ENCODE data around the gene FAM83G. TPM values are rescaled to one million over a fixed set of nuclear protein-coding genes. Genes with fewer than 3 reads are reported as not detected.

Gene FAM83G
- total RNA-seq, 1 experiment from 2014 or later: 24.3 TPM

- Mint-ChIP-seq H3K27me3 (ENCODE audit: insufficient read depth, unreplicated experiment) (no peaks in the 10 kb centered on the region), H3K27ac (ENCODE audit: unreplicated experiment) (no peak overlapping the region), H3K4me1 (ENCODE audit: low read depth, unreplicated experiment) (peaks cover 20% of the 10 kb centered on the region), H3K4me3 (ENCODE audit: unreplicated experiment) (no peak overlapping the region), H3K9me3 (ENCODE audit: unreplicated experiment) (no peaks in the 10 kb centered on the region), H3K36me3 (ENCODE audit: insufficient read depth, unreplicated experiment) (no peaks in the 10 kb centered on the region)
- POLR2A ChIA-PET: no interaction called here
- Histone ChIP-seq H3K4me1 (peaks cover 11% of the 10 kb centered on the region), H3K36me3 (ENCODE audit: control insufficient read depth, insufficient read depth, low read length) (no peaks in the 10 kb centered on the region), H3K9me3 (no peaks in the 10 kb centered on the region), H3K4me3 (ENCODE audit: low read depth, low read length) (no peak overlapping the region), H3K27me3 (replicated peaks; ENCODE audit: control insufficient read depth, insufficient read depth, low read length) (no peaks in the 10 kb centered on the region)
- DNase-seq: no peak
- BruUV-seq (replicated peaks): no TSS peak
- intact Hi-C loops (cut with micrococcal nuclease; ENCODE audit: unreplicated experiment): no loop called here
- TF ChIP-seq, protein P1, sequence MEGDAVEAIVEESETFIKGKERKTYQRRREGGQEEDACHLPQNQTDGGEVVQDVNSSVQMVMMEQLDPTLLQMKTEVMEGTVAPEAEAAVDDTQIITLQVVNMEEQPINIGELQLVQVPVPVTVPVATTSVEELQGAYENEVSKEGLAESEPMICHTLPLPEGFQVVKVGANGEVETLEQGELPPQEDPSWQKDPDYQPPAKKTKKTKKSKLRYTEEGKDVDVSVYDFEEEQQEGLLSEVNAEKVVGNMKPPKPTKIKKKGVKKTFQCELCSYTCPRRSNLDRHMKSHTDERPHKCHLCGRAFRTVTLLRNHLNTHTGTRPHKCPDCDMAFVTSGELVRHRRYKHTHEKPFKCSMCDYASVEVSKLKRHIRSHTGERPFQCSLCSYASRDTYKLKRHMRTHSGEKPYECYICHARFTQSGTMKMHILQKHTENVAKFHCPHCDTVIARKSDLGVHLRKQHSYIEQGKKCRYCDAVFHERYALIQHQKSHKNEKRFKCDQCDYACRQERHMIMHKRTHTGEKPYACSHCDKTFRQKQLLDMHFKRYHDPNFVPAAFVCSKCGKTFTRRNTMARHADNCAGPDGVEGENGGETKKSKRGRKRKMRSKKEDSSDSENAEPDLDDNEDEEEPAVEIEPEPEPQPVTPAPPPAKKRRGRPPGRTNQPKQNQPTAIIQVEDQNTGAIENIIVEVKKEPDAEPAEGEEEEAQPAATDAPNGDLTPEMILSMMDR (IDR thresholded peaks at IDR 0.05; ENCODE audit: insufficient read depth in 1 of 2, low read depth in 1 of 2, low read length in 1 of 2, severe bottlenecking in 1 of 2, unreplicated experiment in 1 of 2): no peak
- CTCF ChIA-PET: interaction anchor here (0.8 kb wide), 1 partner anchor 11 kb away, joined by 6 read pairs; no protein-coding TSS in a partner anchor
Observed at GRCh38 chr17:18949566-18949965, 55.0 kb downstream of the FAM83G start.

GRCh38 chr17:18948476-18949006, 56.0 kb downstream of the FAM83G start:
- no TSS peak for BruUV-seq (replicated peaks)
- CTCF ChIA-PET: interaction anchor here (0.8 to 1.0 kb wide), 2 partner anchors 12 to 13 kb away, joined by 3 to 6 read pairs; no protein-coding TSS in a partner anchor
- Mint-ChIP-seq H3K27ac (ENCODE audit: unreplicated experiment) (no peak overlapping the region), H3K36me3 (ENCODE audit: insufficient read depth, unreplicated experiment) (no peaks in the 10 kb centered on the region), H3K9me3 (ENCODE audit: unreplicated experiment) (no peaks in the 10 kb centered on the region), H3K4me3 (ENCODE audit: unreplicated experiment) (no peak overlapping the region), H3K4me1 (ENCODE audit: low read depth, unreplicated experiment) (peaks cover 20% of the 10 kb centered on the region), H3K27me3 (ENCODE audit: insufficient read depth, unreplicated experiment) (no peaks in the 10 kb centered on the region)
- no peaks in the 10 kb centered on the region for H3K9me3 ChIP-seq
- no peaks in the 10 kb centered on the region for H3K27me3 ChIP-seq (replicated peaks; ENCODE audit: control insufficient read depth, insufficient read depth, low read length)
- TF ChIP-seq, protein P1 (IDR thresholded peaks at IDR 0.05; ENCODE audit: insufficient read depth in 1 of 2, low read depth in 1 of 2, low read length in 1 of 2, severe bottlenecking in 1 of 2, unreplicated experiment in 1 of 2): no peak
- DNase-seq: no peak
- intact Hi-C loops (cut with micrococcal nuclease; ENCODE audit: unreplicated experiment): no loop called here
- POLR2A ChIA-PET: no interaction called here
- H3K4me1 ChIP-seq: peaks cover 11% of the 10 kb centered on the region
- no peaks in the 10 kb centered on the region for H3K36me3 ChIP-seq (ENCODE audit: control insufficient read depth, insufficient read depth, low read length)
- no peak overlapping the region for H3K4me3 ChIP-seq (ENCODE audit: low read depth, low read length)

GRCh38 chr17:18947866-18948265, 56.7 kb downstream of the FAM83G start:
- no peak overlapping the region for H3K4me3 Mint-ChIP-seq (ENCODE audit: unreplicated experiment)
- CTCF ChIA-PET: interaction anchor here (1.0 kb wide), 1 partner anchor 13 kb away, joined by 3 read pairs; no protein-coding TSS in a partner anchor
- no peaks in the 10 kb centered on the region for H3K36me3 Mint-ChIP-seq (ENCODE audit: insufficient read depth, unreplicated experiment)
- H3K27me3 Mint-ChIP-seq (ENCODE audit: insufficient read depth, unreplicated experiment): no peaks in the 10 kb centered on the region
- POLR2A ChIA-PET: no interaction called here
- no peaks in the 10 kb centered on the region for H3K27me3 ChIP-seq (replicated peaks; ENCODE audit: control insufficient read depth, insufficient read depth, low read length)
- intact Hi-C loops (cut with micrococcal nuclease; ENCODE audit: unreplicated experiment): no loop called here
- H3K9me3 ChIP-seq: no peaks in the 10 kb centered on the region
- no peaks in the 10 kb centered on the region for H3K9me3 Mint-ChIP-seq (ENCODE audit: unreplicated experiment)
- TF ChIP-seq, protein P1 (IDR thresholded peaks at IDR 0.05; ENCODE audit: insufficient read depth in 1 of 2, low read depth in 1 of 2, low read length in 1 of 2, severe bottlenecking in 1 of 2, unreplicated experiment in 1 of 2): no peak
- H3K4me1 ChIP-seq: peaks cover 11% of the 10 kb centered on the region
- no peak overlapping the region for H3K27ac Mint-ChIP-seq (ENCODE audit: unreplicated experiment)
- H3K36me3 ChIP-seq (ENCODE audit: control insufficient read depth, insufficient read depth, low read length): no peaks in the 10 kb centered on the region
- H3K4me1 Mint-ChIP-seq (ENCODE audit: low read depth, unreplicated experiment): peaks cover 20% of the 10 kb centered on the region
- no peak overlapping the region for H3K4me3 ChIP-seq (ENCODE audit: low read depth, low read length)
- BruUV-seq (replicated peaks): no TSS peak
- DNase-seq: no peak

Measured in Caco-2 (cell line).